ENCODE results near the gene TP53I11.

- TF ChIP-seq CTCF (conservative IDR thresholded peaks at IDR 0.05 in 1 of 2, IDR thresholded peaks at IDR 0.05 in 1 of 2; ENCODE audit: extremely low read depth in 1 of 2, insufficient read depth in 1 of 2, low read depth in 1 of 2, low read length in 2 of 2) (peak in 1 of 2 donors; percentile 4), EZH2 (IDR thresholded peaks at IDR 0.05; ENCODE audit: borderline replicate concordance, low read length) (no peak)
These were observed 17.3 kb upstream of the TP53I11 start for GRCh38 chr11:44967930-44968496.

All from mammary epithelial cell (primary cell).